Ovary (tissue), 9 donors: ENCODE measurements around the gene HGS. TPM values are rescaled to one million over a fixed set of nuclear protein-coding genes. Genes with fewer than 3 reads are reported as not detected.
"Not testable (repeated sequence)": the region's sequence is repeated elsewhere in the genome, so short reads cannot be mapped to it uniquely, and the experiment has no call there.

Experiments used
- DNase-seq, 5 donors: peaks; one replicate each; pipeline ENCODE4 v3.0.0-alpha.2; 2019 to 2020
- H3K27ac ChIP-seq, 2 donors: fragments of 200-600 bp; one replicate each; pipeline versions ENCODE4 v1.5.1 to v1.8.0; 2019 to 2022
- H3K27me3 ChIP-seq: fragments of 200-600 bp; one replicate; pipeline ENCODE4 v1.8.0; 2022
- H3K36me3 ChIP-seq: fragments of 200-600 bp; sonication (generic); one replicate; pipeline ENCODE4 v1.5.1; 2019
- H3K4me1 ChIP-seq: one replicate; pipeline ENCODE4 v1.8.1; 2013; ENCODE audit warnings: mild to moderate bottlenecking, moderate library complexity; ENCODE audit not compliant: insufficient read depth
- H3K4me3 ChIP-seq: fragments of 200-600 bp; sonication (generic); one replicate; pipeline ENCODE4 v1.5.1; 2017
- H3K9me3 ChIP-seq, 2 donors: fragments of 200-600 bp in 1 of 2; sonication (generic) in 1 of 2; one replicate each; pipeline versions ENCODE4 v1.5.1 to v1.8.1; 2013 to 2019; ENCODE audit warnings: mild to moderate bottlenecking in 1 of 2, moderate library complexity in 1 of 2
- EP300 ChIP-seq: sonication (generic); formaldehyde crosslinking; IDR thresholded peaks from one replicate; pipeline ENCODE4 v1.6.1; 2017; ENCODE audit warnings: antibody characterized with exemption
- POLR2A ChIP-seq: fragments of 450-650 bp; IDR thresholded peaks from one replicate; pipeline ENCODE4 v1.6.1; 2017; ENCODE audit warnings: antibody characterized with exemption, mild to moderate bottlenecking, moderate library complexity
- WGBS, 3 donors: extraction: QIAGEN DNeasy Blood & Tissue Kit in 1 of 3; methylation state at CpG; one replicate each; pipeline versions ENCODE4 v1.1.5 to v1.1.7; 2013 to 2017; 5-methylcytosine and 5-hydroxymethylcytosine counted together
- intact Hi-C, 4 donors: fragments of 100-400 bp; cut with DNase I; formaldehyde crosslinking; loops; one replicate each; pipeline versions ENCODE4 v1.11.0 to v1.15.1; 2022 to 2023
- polyA plus RNA-seq, 2 donors: library from polyadenylated mRNA; stranded (reverse); fragments of 200-250 nt in 1 of 2; fragments of 350-450 nt in 1 of 2; fragmentation: Illumina TruSeq in 1 of 2; extraction: RNeasy Lipid Tissue Mini Kit (QIAGEN cat#74804) in 1 of 2; gene quantifications; one replicate each; pipeline ENCODE4 v1.2.3, GENCODE V29; 2013 to 2014
- total RNA-seq, 7 donors: library from RNA; depleted of rRNA in 2 of 7; stranded (reverse); fragments of >200 nt in 2 of 7; fragmentation: NEBNext Ultra II Directional in 3 of 7; extraction: Animal tissue kit (Norgen Biotek cat#: 25700) in 3 of 7; gene quantifications; one replicate each; pipeline versions ENCODE4 v1.1.0 to v1.2.4, GENCODE V29; 2016 to 2023
- TF ChIP-seq, protein P1 (sequence below), 3 donors: fragments of 450-650 bp in 2 of 3; fragments of 200-600 bp in 1 of 3; IDR thresholded peaks; one replicate each; pipeline versions ENCODE4 v1.5.1 to v1.8.0; 2016 to 2022; ENCODE audit warnings: antibody characterized with exemption in 3 of 3, mild to moderate bottlenecking in 1 of 3
- donor health status: DM: no; HTN: no; CAD: no; lungs with moderate emphysema.
- donor health status: DM: no; HTN: no; CAD: no.
- donor health status: Bipolar disorder and iron deficiency.
- donor health status: DM: yes; HTN: yes; CAD: no.
- donor health status: DM: no; HTN: no; CAD: no.
- donor health status: DM: yes; HTN: yes; CAD: no.

The HGS gene
- total and polyA plus RNA-seq, 9 donors = 39.1 to 91.5 (median 73.4) TPM

DNA sequence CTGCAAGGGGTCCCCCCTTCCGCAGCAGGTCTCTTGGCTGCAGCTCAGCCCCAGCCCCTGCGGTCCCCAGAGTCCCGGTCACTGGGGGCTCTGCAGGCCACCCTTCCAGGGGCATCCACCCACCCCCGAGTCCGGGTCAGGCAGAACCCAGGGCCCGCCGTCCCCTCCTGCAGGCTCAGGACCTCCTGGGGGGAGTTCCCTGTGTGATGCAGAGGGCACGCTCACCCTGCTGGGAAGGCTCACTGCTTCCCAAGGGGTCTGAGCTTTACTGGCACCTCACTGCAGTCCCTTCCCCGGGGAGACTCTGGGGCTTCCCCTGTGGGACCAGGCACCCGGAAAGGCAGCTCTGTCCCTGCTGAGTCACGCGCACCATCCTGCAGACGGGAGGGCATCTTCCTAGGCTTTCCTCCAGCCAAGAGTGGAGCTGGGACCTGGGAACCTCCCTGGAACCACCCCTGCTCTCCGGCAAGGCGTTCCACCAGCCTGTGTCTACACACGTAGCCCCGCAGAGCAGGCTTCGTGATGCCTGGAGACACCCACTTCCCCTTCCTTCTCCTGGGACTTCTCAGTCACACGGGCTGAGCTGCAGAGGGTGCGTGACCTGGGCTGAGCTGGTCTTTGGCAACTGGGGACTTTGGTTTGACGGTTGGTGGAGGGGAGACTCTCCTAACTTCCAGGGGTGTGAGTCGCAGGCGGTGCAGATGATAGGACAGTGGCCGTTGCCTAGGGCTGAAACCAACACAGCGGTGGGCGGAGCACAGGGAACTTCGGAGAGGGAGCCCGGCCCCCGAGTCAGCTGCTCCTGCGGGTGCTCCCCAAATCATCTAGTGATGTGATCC is 51.7 kb downstream of the HGS start:
- WGBS, 3 donors = 29 to 36% (median 32%) methylated on average over 21 to 30 of the region's 30 CpGs
- no peaks in the 10 kb centered on the region for H3K9me3 ChIP-seq
- H3K27ac ChIP-seq = no peak overlapping the region
- H3K4me1 ChIP-seq = no peaks in the 10 kb centered on the region
- no peak overlapping the region for H3K4me3 ChIP-seq
- no peak for TF ChIP-seq POLR2A
- TF ChIP-seq EP300 = no peak
- TF ChIP-seq, protein P1, sequence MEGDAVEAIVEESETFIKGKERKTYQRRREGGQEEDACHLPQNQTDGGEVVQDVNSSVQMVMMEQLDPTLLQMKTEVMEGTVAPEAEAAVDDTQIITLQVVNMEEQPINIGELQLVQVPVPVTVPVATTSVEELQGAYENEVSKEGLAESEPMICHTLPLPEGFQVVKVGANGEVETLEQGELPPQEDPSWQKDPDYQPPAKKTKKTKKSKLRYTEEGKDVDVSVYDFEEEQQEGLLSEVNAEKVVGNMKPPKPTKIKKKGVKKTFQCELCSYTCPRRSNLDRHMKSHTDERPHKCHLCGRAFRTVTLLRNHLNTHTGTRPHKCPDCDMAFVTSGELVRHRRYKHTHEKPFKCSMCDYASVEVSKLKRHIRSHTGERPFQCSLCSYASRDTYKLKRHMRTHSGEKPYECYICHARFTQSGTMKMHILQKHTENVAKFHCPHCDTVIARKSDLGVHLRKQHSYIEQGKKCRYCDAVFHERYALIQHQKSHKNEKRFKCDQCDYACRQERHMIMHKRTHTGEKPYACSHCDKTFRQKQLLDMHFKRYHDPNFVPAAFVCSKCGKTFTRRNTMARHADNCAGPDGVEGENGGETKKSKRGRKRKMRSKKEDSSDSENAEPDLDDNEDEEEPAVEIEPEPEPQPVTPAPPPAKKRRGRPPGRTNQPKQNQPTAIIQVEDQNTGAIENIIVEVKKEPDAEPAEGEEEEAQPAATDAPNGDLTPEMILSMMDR (IDR thresholded peaks at IDR 0.05) = no peak
- intact Hi-C loops = no loop called here
- peak in 1 of 5 donors; percentile 29 for DNase-seq
- H3K27me3 ChIP-seq = no peaks in the 10 kb centered on the region
- no peaks in the 10 kb centered on the region for H3K36me3 ChIP-seq

- Histone ChIP-seq H3K36me3 (no peaks in the 10 kb centered on the region), H3K4me1 (no peaks in the 10 kb centered on the region), H3K4me3 (no peak overlapping the region), H3K27ac (no peak overlapping the region), H3K27me3 (no peaks in the 10 kb centered on the region), H3K9me3 (peaks cover 0 to 2% of the 10 kb centered on the region in 2 donors)
- no peak for DNase-seq
- WGBS, 3 donors = 83 to 86% (median 84%) methylated on average over 29 to 31 of the region's 31 CpGs
- intact Hi-C loops = no loop called here
- TF ChIP-seq POLR2A = no peak
- no peak for TF ChIP-seq EP300
- TF ChIP-seq, protein P1 (IDR thresholded peaks at IDR 0.05) = no peak
These were observed 54.4 kb downstream of the HGS start for GRCh38 chr17:81737947-81738800.

DNA sequence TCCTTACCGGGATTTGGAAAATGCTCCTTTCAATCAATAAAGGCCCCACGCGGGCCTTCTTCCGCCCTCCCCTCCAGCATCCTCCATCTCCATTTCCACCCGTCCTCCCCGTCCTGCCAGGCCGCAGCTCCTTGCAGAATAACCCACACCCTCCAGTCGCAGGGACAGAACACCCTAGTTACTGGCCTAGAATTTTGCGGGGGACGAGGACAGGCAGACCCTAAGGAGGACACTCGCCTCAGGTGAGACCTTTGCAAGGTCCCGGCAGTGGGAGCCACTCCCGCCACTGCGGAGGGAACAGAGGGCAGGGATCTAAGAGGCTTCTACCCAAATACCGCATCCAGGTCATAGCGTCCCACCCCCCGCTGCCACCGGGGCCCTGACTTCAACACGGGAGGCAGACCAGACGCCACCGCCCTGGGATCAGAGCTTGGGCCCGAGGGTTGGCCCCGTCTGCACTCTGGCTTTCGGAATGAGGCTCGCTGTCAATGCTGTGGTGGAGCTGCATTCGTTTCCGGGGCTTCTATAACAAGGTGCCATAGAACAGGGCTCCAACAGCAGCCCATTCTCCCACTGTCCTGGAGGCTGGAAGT is 55.1 kb downstream of the HGS start:
- no peak overlapping the region for H3K27ac ChIP-seq
- WGBS, 3 donors = 78 to 80% (median 80%) methylated on average over 27 of the region's 27 CpGs
- H3K27me3 ChIP-seq = no peaks in the 10 kb centered on the region

GRCh38 chr17:81739593-81739992 is 55.8 kb downstream of the HGS start:
- H3K4me3 ChIP-seq, H3K27me3 ChIP-seq, H3K27ac ChIP-seq, DNase-seq, H3K36me3 ChIP-seq, H3K9me3 ChIP-seq, intact Hi-C loops, H3K4me1 ChIP-seq: not testable (repeated sequence)
- WGBS, 3 donors = 88 to 94% (median 90%) methylated on average over 8 of the region's 8 CpGs

More for the DNA sequence above, 55.1 kb downstream of the HGS start:
- H3K9me3 ChIP-seq = peaks cover 0 to 2% of the 10 kb centered on the region in 2 donors
- H3K36me3 ChIP-seq = no peaks in the 10 kb centered on the region
- no peak overlapping the region for H3K4me3 ChIP-seq
- no peak for DNase-seq
- H3K4me1 ChIP-seq = no peaks in the 10 kb centered on the region
- TF ChIP-seq EP300 (no peak), POLR2A (no peak)
- TF ChIP-seq, protein P1 (IDR thresholded peaks at IDR 0.05) = no peak
- intact Hi-C loops = no loop called here
